ENCODE results near the gene ZNF362.

The ZNF362 gene

DNA sequence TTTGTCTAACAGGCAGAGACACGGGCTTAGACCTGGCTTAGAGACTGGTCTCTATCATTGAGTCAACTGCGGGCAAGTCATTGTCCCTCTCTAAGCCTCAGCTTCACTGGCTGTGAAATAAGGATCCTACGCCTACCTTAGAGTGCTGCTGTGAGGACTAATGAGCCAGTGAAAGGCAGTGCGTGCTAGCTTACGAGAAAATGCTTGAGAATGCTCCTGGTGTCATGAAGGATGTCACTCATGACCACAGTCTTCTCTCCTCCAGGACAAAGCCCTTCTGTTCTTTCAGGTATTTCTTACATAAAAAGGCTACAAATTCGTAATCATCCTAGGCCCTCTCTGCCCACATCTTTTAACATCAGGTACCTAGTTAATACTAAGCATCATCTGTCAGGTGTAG, 81.1 kb downstream of the ZNF362 start:
- H3K4me3 ChIP-seq (ENCODE audit: low read depth, low read length): no peak overlapping the region
- TF ChIP-seq, protein P1, sequence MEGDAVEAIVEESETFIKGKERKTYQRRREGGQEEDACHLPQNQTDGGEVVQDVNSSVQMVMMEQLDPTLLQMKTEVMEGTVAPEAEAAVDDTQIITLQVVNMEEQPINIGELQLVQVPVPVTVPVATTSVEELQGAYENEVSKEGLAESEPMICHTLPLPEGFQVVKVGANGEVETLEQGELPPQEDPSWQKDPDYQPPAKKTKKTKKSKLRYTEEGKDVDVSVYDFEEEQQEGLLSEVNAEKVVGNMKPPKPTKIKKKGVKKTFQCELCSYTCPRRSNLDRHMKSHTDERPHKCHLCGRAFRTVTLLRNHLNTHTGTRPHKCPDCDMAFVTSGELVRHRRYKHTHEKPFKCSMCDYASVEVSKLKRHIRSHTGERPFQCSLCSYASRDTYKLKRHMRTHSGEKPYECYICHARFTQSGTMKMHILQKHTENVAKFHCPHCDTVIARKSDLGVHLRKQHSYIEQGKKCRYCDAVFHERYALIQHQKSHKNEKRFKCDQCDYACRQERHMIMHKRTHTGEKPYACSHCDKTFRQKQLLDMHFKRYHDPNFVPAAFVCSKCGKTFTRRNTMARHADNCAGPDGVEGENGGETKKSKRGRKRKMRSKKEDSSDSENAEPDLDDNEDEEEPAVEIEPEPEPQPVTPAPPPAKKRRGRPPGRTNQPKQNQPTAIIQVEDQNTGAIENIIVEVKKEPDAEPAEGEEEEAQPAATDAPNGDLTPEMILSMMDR (IDR thresholded peaks at IDR 0.05; ENCODE audit: low read depth, low read length, missing control alignments): no peak
- DNase-seq (ENCODE audit: low read depth): no peak

DNA sequence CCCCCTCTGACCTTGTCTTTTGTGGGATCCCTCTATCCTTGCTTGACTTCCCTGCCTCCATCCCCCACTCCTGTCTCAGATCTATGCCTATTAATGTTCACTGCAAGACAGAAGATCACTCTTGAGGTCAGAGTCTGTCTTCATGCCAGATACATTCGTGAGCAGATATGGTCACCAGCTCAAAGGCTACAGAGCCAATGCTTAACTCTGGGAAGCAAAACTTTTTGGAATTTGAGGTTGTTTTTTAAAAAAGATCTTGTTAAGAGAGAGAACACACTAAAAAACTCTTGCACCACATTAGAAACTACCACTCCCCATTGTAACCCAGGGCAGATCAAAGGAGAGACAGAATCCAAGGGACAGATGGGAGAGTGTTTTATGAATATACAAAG, 81.8 kb downstream of the ZNF362 start:
- DNase-seq (ENCODE audit: low read depth): no peak
- TF ChIP-seq, protein P1 (IDR thresholded peaks at IDR 0.05; ENCODE audit: low read depth, low read length, missing control alignments): no peak
- no peak overlapping the region for H3K4me3 ChIP-seq (ENCODE audit: low read depth, low read length)

DNA sequence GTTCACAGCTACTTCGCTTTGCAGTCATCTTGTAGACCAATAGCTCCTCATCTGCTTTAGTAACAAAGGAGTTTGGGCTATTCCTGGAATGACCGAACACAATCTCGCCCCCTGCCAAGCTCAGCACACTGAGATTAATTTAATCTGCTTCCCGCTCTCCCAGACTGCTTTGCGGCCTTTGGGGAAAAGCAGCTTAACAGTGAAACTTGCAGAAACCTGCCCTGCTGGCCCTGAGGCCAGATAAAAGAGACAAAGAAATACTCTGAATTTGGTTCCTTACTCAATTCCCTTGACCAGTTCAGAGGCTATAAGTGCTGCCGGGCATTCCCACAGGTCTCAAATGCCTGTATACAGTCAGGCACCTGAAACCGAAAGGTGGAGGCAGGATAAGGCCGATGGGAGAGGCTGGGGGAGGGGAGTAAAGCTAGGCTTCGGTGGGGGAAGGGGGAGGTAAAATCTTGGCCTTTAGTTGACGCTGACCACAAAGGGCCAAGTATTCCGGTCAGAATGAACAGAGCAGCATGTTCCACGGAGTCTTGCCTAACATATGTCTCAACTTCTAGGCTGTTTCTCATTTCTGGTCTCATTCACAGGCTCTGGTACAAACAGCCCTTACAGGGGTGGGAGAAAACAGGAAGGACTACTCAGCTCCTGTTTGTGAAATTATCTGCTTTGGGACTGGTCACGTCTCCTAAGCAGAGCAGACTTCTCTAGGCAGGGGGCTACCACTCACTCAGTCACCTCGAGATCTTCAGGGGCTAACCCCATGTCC, 82.3 kb downstream of the ZNF362 start:
- TF ChIP-seq, protein P1 (IDR thresholded peaks at IDR 0.05; ENCODE audit: low read depth, low read length, missing control alignments): no peak
- DNase-seq (ENCODE audit: low read depth): no peak
- no peak overlapping the region for H3K4me3 ChIP-seq (ENCODE audit: low read depth, low read length)

DNA sequence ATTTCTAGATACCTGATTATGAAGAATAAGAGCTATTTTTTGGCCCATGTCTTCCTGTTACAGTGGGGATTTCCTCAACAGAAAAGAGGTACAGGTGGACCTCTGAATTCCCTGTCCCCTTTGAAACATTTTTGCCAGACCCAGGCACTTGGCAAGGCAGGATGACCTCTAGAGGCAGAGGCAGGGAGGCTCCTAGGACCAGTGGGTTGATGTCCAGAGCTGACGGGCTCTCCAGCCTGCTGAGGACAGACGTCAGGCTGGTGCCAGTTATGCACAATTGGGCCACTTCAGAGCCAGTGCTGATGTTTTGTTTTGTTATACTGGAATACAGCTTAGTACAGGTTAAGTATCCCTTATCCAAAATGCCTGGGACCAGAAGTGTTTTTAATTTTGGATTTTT, 83.1 kb downstream of the ZNF362 start:
- TF ChIP-seq, protein P1 (IDR thresholded peaks at IDR 0.05; ENCODE audit: low read depth, low read length, missing control alignments): no peak
- H3K4me3 ChIP-seq (ENCODE audit: low read depth, low read length): no peak overlapping the region
- DNase-seq (ENCODE audit: low read depth): no peak

DNA sequence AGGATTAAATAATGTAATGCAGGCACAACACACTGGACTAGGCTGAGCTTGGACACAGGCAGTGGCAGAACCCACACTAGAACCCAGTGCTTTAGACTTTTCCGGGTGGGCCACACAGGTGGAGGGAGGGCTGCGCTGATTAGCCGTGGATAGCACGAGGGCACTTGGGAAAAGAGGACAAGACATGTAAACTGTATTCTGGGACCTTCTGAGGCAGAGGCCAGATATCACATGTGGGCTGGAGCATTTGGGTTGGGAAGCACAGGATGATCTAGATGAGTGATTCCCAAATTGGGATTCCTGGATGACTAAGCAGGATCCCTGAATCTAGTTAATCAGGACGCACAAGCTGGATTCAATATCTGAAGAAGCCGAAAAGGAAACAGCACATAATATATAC, 84.9 kb downstream of the ZNF362 start:
- no peak for DNase-seq (ENCODE audit: low read depth)
- TF ChIP-seq, protein P1 (IDR thresholded peaks at IDR 0.05; ENCODE audit: low read depth, low read length, missing control alignments): no peak
- no peak overlapping the region for H3K4me3 ChIP-seq (ENCODE audit: low read depth, low read length)

DNA sequence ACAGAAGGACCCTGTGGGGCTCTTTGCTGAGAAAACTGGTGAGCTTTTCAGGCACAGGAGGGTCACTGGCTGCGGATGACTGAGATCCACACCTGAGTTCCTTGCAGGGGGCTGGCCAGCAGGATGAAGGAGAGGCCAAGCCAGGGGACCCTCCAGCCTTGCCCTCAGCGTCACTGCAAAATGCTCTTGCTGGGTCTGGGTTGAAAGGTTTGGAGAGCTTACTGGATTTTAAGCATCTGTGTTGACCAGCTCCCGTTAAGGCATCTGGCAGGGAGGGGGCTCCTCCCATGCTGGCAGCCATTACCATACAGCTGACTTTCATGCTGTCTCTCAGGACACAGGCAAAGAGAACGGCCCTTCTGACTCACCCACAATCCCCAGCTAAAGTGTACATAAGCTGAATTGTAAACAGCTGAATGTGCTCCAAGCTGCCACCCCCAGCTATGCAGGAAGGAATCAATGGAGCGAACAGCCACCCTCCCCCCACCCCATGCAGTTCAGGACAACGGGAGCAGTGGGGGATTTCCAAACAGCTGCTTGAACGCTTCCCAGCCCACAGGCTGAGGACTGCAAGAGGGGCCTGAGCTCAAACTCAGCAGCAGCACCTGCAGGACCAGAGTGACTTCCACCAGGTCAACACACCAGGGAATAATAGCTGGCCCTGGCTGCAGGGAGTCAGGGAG, 85.9 kb downstream of the ZNF362 start:
- no peak for DNase-seq (ENCODE audit: low read depth)
- no peak overlapping the region for H3K4me3 ChIP-seq (ENCODE audit: low read depth, low read length)
- TF ChIP-seq, protein P1 (IDR thresholded peaks at IDR 0.05; ENCODE audit: low read depth, low read length, missing control alignments): no peak
